Memory B cell (primary cell): Measurements from ENCODE around the gene KCNT1.

Experiments
- ATAC-seq: fragments of 150-1000 bp; cut with Tn5 transposase; 2 replicates; pipeline ENCODE4 v1.10.0; 2021; ENCODE audit warnings: low read depth, mild to moderate bottlenecking, moderate library complexity
- DNase-seq, 2 donors: peaks; one replicate each; pipeline ENCODE4 v3.0.0; 2022; ENCODE audit warnings: low spot score in 2 of 2
- H3K27ac Mint-ChIP-seq: one replicate; pipeline ENCODE4 v1.8.0; 2022; ENCODE audit warnings: mild to moderate bottlenecking, moderate library complexity, mixed read lengths
- H3K27me3 Mint-ChIP-seq: one replicate; pipeline ENCODE4 v1.8.0; 2022; ENCODE audit warnings: mixed read lengths
- H3K36me3 Mint-ChIP-seq: one replicate; pipeline ENCODE4 v1.8.0; 2022; ENCODE audit warnings: mild to moderate bottlenecking, mixed read lengths
- H3K4me1 Mint-ChIP-seq: one replicate; pipeline ENCODE4 v1.8.0; 2022; ENCODE audit warnings: mixed read lengths
- H3K4me3 Mint-ChIP-seq: one replicate; pipeline ENCODE4 v1.8.0; 2022; ENCODE audit warnings: mild to moderate bottlenecking, moderate library complexity, mixed read lengths
- H3K9me3 Mint-ChIP-seq: one replicate; pipeline ENCODE4 v1.8.0; 2022; ENCODE audit warnings: mixed read lengths

The KCNT1 gene

GRCh38 chr9:135714242-135715055 lies 12.5 kb downstream of the KCNT1 start:
- H3K27me3 Mint-ChIP-seq: peaks cover 12% of the 10 kb centered on the region
- H3K4me3 Mint-ChIP-seq: no peak overlapping the region

GRCh38 chr9:135715056-135715595 lies 13.1 kb downstream of the KCNT1 start:
- ATAC-seq (no peak), DNase-seq (no peak)
- H3K9me3 Mint-ChIP-seq: no peaks in the 10 kb centered on the region
- H3K4me1 Mint-ChIP-seq: no peaks in the 10 kb centered on the region
- H3K27ac Mint-ChIP-seq: no peak overlapping the region
- H3K4me3 Mint-ChIP-seq: no peak overlapping the region
- H3K36me3 Mint-ChIP-seq: no peaks in the 10 kb centered on the region
- peaks cover 12% of the 10 kb centered on the region for H3K27me3 Mint-ChIP-seq

More at GRCh38 chr9:135714242-135715055, 12.5 kb downstream of the KCNT1 start:
- no peaks in the 10 kb centered on the region for H3K4me1 Mint-ChIP-seq
- no peak for ATAC-seq
- H3K9me3 Mint-ChIP-seq: no peaks in the 10 kb centered on the region
- H3K36me3 Mint-ChIP-seq: no peaks in the 10 kb centered on the region
- DNase-seq: no peak
- no peak overlapping the region for H3K27ac Mint-ChIP-seq

GRCh38 chr9:135716045-135716444 lies 14.1 kb downstream of the KCNT1 start:
- Mint-ChIP-seq H3K9me3 (no peaks in the 10 kb centered on the region), H3K27me3 (peaks cover 14% of the 10 kb centered on the region), H3K36me3 (no peaks in the 10 kb centered on the region), H3K4me1 (no peaks in the 10 kb centered on the region), H3K4me3 (no peak overlapping the region), H3K27ac (no peak overlapping the region)
- no peak for DNase-seq
- ATAC-seq: no peak

- no peaks in the 10 kb centered on the region for H3K4me1 Mint-ChIP-seq
- no peak for ATAC-seq
- H3K27me3 Mint-ChIP-seq: peaks cover 13% of the 10 kb centered on the region
- no peak overlapping the region for H3K4me3 Mint-ChIP-seq
- no peaks in the 10 kb centered on the region for H3K36me3 Mint-ChIP-seq
- H3K9me3 Mint-ChIP-seq: no peaks in the 10 kb centered on the region
- DNase-seq: no peak
- no peak overlapping the region for H3K27ac Mint-ChIP-seq
These were observed 15.4 kb downstream of the KCNT1 start for GRCh38 chr9:135717410-135717809.

- Mint-ChIP-seq H3K4me1 (no peaks in the 10 kb centered on the region), H3K27ac (no peak overlapping the region), H3K4me3 (no peak overlapping the region), H3K27me3 (peaks cover 13% of the 10 kb centered on the region), H3K9me3 (no peaks in the 10 kb centered on the region), H3K36me3 (no peaks in the 10 kb centered on the region)
- ATAC-seq (no peak), DNase-seq (no peak)
These were observed 16.6 kb downstream of the KCNT1 start for GRCh38 chr9:135718616-135719015.

GRCh38 chr9:135719472-135719871 lies 17.5 kb downstream of the KCNT1 start:
- H3K4me1 Mint-ChIP-seq: no peaks in the 10 kb centered on the region
- no peaks in the 10 kb centered on the region for H3K36me3 Mint-ChIP-seq
- no peak overlapping the region for H3K4me3 Mint-ChIP-seq
- peaks cover 13% of the 10 kb centered on the region for H3K27me3 Mint-ChIP-seq
- no peaks in the 10 kb centered on the region for H3K9me3 Mint-ChIP-seq
- ATAC-seq: no peak
- H3K27ac Mint-ChIP-seq: no peak overlapping the region
- DNase-seq: no peak

- Mint-ChIP-seq H3K4me3 (no peak overlapping the region), H3K36me3 (no peaks in the 10 kb centered on the region), H3K27ac (no peak overlapping the region), H3K4me1 (no peaks in the 10 kb centered on the region), H3K9me3 (no peaks in the 10 kb centered on the region), H3K27me3 (peaks cover 19% of the 10 kb centered on the region)
- ATAC-seq (no peak), DNase-seq (no peak)
These were observed 20.4 kb downstream of the KCNT1 start for GRCh38 chr9:135722365-135722764.

- no peak overlapping the region for H3K27ac Mint-ChIP-seq
These were observed 22.3 kb downstream of the KCNT1 start for GRCh38 chr9:135724186-135724787.

GRCh38 chr9:135726138-135726853 lies 24.3 kb downstream of the KCNT1 start:
- Mint-ChIP-seq H3K27me3 (peaks cover 12% of the 10 kb centered on the region), H3K9me3 (peaks cover 4% of the 10 kb centered on the region), H3K27ac (no peak overlapping the region), H3K4me1 (no peaks in the 10 kb centered on the region), H3K4me3 (no peak overlapping the region), H3K36me3 (no peaks in the 10 kb centered on the region)
- no peak for ATAC-seq
- no peak for DNase-seq

More at GRCh38 chr9:135724186-135724787, 22.3 kb downstream of the KCNT1 start:
- no peaks in the 10 kb centered on the region for H3K36me3 Mint-ChIP-seq
- ATAC-seq (no peak), DNase-seq (no peak)
- H3K9me3 Mint-ChIP-seq: no peaks in the 10 kb centered on the region
- H3K4me1 Mint-ChIP-seq: no peaks in the 10 kb centered on the region
- no peak overlapping the region for H3K4me3 Mint-ChIP-seq
- H3K27me3 Mint-ChIP-seq: peaks cover 14% of the 10 kb centered on the region

GRCh38 chr9:135727257-135727875 lies 25.4 kb downstream of the KCNT1 start:
- H3K9me3 Mint-ChIP-seq: peaks cover 7% of the 10 kb centered on the region
- no peak overlapping the region for H3K27ac Mint-ChIP-seq
- H3K27me3 Mint-ChIP-seq: peaks cover 12% of the 10 kb centered on the region
- DNase-seq: no peak
- H3K4me3 Mint-ChIP-seq: no peak overlapping the region
- no peaks in the 10 kb centered on the region for H3K36me3 Mint-ChIP-seq
- ATAC-seq: no peak
- H3K4me1 Mint-ChIP-seq: no peaks in the 10 kb centered on the region

GRCh38 chr9:135728436-135729110 lies 26.6 kb downstream of the KCNT1 start:
- Mint-ChIP-seq H3K4me1 (no peaks in the 10 kb centered on the region), H3K9me3 (peaks cover 12% of the 10 kb centered on the region), H3K4me3 (no peak overlapping the region), H3K27me3 (peaks cover 13% of the 10 kb centered on the region), H3K36me3 (no peaks in the 10 kb centered on the region), H3K27ac (no peak overlapping the region)
- DNase-seq: no peak
- no peak for ATAC-seq

- no peak for ATAC-seq
- Mint-ChIP-seq H3K27me3 (peaks cover 14% of the 10 kb centered on the region), H3K9me3 (peaks cover 12% of the 10 kb centered on the region), H3K27ac (no peak overlapping the region), H3K4me3 (no peak overlapping the region), H3K4me1 (no peaks in the 10 kb centered on the region), H3K36me3 (no peaks in the 10 kb centered on the region)
- DNase-seq: no peak
These were observed 27.5 kb downstream of the KCNT1 start for GRCh38 chr9:135729480-135729879.

- Mint-ChIP-seq H3K27ac (no peak overlapping the region), H3K9me3 (peaks cover 12% of the 10 kb centered on the region), H3K4me3 (no peak overlapping the region), H3K4me1 (no peaks in the 10 kb centered on the region), H3K36me3 (no peaks in the 10 kb centered on the region), H3K27me3 (peaks cover 11% of the 10 kb centered on the region)
- DNase-seq (no peak), ATAC-seq (no peak)
These were observed 29.5 kb downstream of the KCNT1 start for GRCh38 chr9:135731454-135731853.
